Erythroblast (primary cell): ENCODE results near the gene ZWILCH.

ENCODE experiments used
- GATA1 ChIP-seq: IDR thresholded peaks from 2 replicates; pipeline ENCODE4 v1.6.1; 2011; ENCODE audit warnings: low read depth, mild to moderate bottlenecking, control low read depth, low read length, moderate library complexity
- POLR2A ChIP-seq: IDR thresholded peaks from 2 replicates; pipeline ENCODE4 v1.6.1; 2011; ENCODE audit warnings: mild to moderate bottlenecking, low read length

GRCh38 chr15:66476535-66476934 is 28.6 kb upstream of the ZWILCH start:
- no peak for TF ChIP-seq POLR2A
- no peak for TF ChIP-seq GATA1
